Keratinocyte (primary cell): ENCODE results near the gene SEC61B. TPM values are rescaled to one million over a fixed set of nuclear protein-coding genes. Genes with fewer than 3 reads are reported as not detected.

Experiments
- DNase-seq: peaks from one replicate; pipeline ENCODE4 v3.0.0-alpha.2; 2011; ENCODE audit warnings: low read depth, missing footprints, low spot score
- FAIRE-seq: peaks from 2 replicates; lab custom pipeline; 2011; peaks lifted over from hg19 to GRCh38; lab: Jason Lieb, UNC
- H2AFZ ChIP-seq: 2 replicates; pipeline ENCODE4 v1.6.0; 2012; ENCODE audit warnings: low read length, control low read depth, inconsistent platforms; ENCODE audit not compliant: control insufficient read depth
- H3K27ac ChIP-seq: 2 replicates; pipeline ENCODE4 v1.5.1; 2011; ENCODE audit warnings: low read length; ENCODE audit not compliant: control insufficient read depth, insufficient read depth
- H3K27me3 ChIP-seq: 3 replicates; pipeline ENCODE4 v1.6.0; 2011; ENCODE audit warnings: low read length; ENCODE audit not compliant: control insufficient read depth, insufficient read depth; ENCODE audit errors: extremely low read depth
- H3K36me3 ChIP-seq, 2 experiments: 2 replicates in 1 of 2; 3 replicates in 1 of 2; pipeline ENCODE4 v1.5.1; 2011; ENCODE audit warnings: low read length in 2 of 2, mild to moderate bottlenecking in 1 of 2; ENCODE audit not compliant: control insufficient read depth in 2 of 2, insufficient read depth in 2 of 2; ENCODE audit errors: extremely low read depth in 1 of 2
- H3K4me1 ChIP-seq: 3 replicates; pipeline ENCODE4 v1.5.1; 2011; ENCODE audit warnings: low read length; ENCODE audit not compliant: control insufficient read depth, insufficient read depth; ENCODE audit errors: extremely low read depth
- H3K4me2 ChIP-seq: 3 replicates; pipeline ENCODE4 v1.6.0; 2011; ENCODE audit warnings: low read depth, low read length; ENCODE audit not compliant: control insufficient read depth, insufficient read depth; ENCODE audit errors: extremely low read depth
- H3K4me3 ChIP-seq, 3 experiments: fragments of 200-600 bp in 1 of 3; sonication (generic) in 1 of 3; 2 replicates in 2 of 3; 3 replicates in 1 of 3; pipeline ENCODE4 v1.5.1; 2011 to 2016; ENCODE audit warnings: low read length in 3 of 3, mild to moderate bottlenecking in 3 of 3, control low read depth in 2 of 3, inconsistent platforms in 1 of 3, low read depth in 1 of 3, mixed read lengths in 1 of 3, mixed run types in 1 of 3, moderate library complexity in 1 of 3; ENCODE audit not compliant: control insufficient read depth in 2 of 3, insufficient read depth in 2 of 3; ENCODE audit errors: extremely low read depth in 1 of 3
- H3K79me2 ChIP-seq: 2 replicates; pipeline ENCODE4 v1.6.0; 2012; ENCODE audit warnings: low read length; ENCODE audit not compliant: control insufficient read depth, insufficient read depth
- H3K9ac ChIP-seq: 3 replicates; pipeline ENCODE4 v1.6.0; 2011; ENCODE audit warnings: low read length; ENCODE audit not compliant: control insufficient read depth, insufficient read depth; ENCODE audit errors: extremely low read depth
- H3K9me1 ChIP-seq: 3 replicates; pipeline ENCODE4 v1.6.0; 2011; ENCODE audit warnings: low read length; ENCODE audit not compliant: control insufficient read depth, insufficient read depth; ENCODE audit errors: extremely low read depth
- H3K9me3 ChIP-seq: 2 replicates; pipeline ENCODE4 v1.5.1; 2012; ENCODE audit warnings: low read depth, low read length; ENCODE audit not compliant: control insufficient read depth
- H4K20me1 ChIP-seq: 3 replicates; pipeline ENCODE4 v1.6.0; 2011; ENCODE audit warnings: low read length; ENCODE audit not compliant: control insufficient read depth, insufficient read depth; ENCODE audit errors: extremely low read depth
- EZH2 ChIP-seq: IDR thresholded peaks from one replicate; pipeline ENCODE4 v1.6.1; 2012; ENCODE audit warnings: inconsistent platforms, mild to moderate bottlenecking, low read length, moderate library complexity
- dilution Hi-C: fragments of 300-500 bp; cut with MboI; formaldehyde crosslinking; loops from one replicate; pipeline ENCODE4 v1.7.0; 2020; ENCODE audit warnings: low sequenced_read_pairs; ENCODE audit not compliant: extremely low pct_ligation_motif_present
- polyA plus RNA-seq, 5 experiments: library from polyadenylated mRNA; depleted of rRNA in 3 of 5; stranded (reverse) in 3 of 5; stranded (forward) in 1 of 5; unstranded in 1 of 5; fragments of >200 nt; gene quantifications; 1 replicate in 1 of 5; 2 replicates in 3 of 5; 3 replicates in 1 of 5; pipeline versions ENCODE4 v1.2.1 to v1.2.3, GENCODE V29; 2011 to 2012; ENCODE audit warnings: missing spikeins in 2 of 5, low read depth in 1 of 5, low replicate concordance in 1 of 5
- TF ChIP-seq, protein P1 (sequence below), 3 experiments: IDR thresholded peaks in 1 of 3; conservative IDR thresholded peaks in 1 of 3; optimal IDR thresholded peaks in 1 of 3; 2 replicates in 2 of 3; 3 replicates in 1 of 3; pipeline versions ENCODE3 to v1.5.1; 2011; ENCODE audit warnings: low read length in 3 of 3, mild to moderate bottlenecking in 3 of 3, moderate library complexity in 2 of 3, control low read depth in 1 of 3, inconsistent platforms in 1 of 3; ENCODE audit not compliant: insufficient read depth in 2 of 3; ENCODE audit errors: extremely low read depth in 1 of 3

SEC61B gene
- polyA plus RNA-seq, 1 donor (not counting 4 experiments of a cell fraction or from before 2014, with no cell fraction given), result 207 TPM

DNA sequence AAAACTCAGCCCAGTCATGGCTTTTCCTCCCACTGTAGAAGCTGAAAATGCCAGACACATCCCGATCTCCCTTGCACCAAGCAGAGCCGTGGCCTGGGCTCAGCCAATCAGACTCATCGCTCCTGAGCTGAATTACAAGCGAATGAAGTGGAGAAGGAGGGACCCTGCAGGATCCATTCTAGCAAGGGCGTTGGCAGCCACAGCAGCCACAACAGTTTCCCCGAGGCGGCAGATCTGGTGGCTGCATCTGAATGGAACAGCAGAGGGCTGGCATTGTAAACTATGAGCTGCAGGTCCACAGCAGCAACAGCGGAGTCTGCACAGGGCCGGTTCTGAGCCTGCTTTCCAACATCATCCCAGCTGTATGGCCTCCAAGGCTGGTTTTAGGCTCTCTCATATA, 24.1 kb upstream of the SEC61B start:
- no peaks in the 10 kb centered on the region for H3K79me2 ChIP-seq
- H3K4me2 ChIP-seq, result no peak overlapping the region
- TF ChIP-seq, protein P1, sequence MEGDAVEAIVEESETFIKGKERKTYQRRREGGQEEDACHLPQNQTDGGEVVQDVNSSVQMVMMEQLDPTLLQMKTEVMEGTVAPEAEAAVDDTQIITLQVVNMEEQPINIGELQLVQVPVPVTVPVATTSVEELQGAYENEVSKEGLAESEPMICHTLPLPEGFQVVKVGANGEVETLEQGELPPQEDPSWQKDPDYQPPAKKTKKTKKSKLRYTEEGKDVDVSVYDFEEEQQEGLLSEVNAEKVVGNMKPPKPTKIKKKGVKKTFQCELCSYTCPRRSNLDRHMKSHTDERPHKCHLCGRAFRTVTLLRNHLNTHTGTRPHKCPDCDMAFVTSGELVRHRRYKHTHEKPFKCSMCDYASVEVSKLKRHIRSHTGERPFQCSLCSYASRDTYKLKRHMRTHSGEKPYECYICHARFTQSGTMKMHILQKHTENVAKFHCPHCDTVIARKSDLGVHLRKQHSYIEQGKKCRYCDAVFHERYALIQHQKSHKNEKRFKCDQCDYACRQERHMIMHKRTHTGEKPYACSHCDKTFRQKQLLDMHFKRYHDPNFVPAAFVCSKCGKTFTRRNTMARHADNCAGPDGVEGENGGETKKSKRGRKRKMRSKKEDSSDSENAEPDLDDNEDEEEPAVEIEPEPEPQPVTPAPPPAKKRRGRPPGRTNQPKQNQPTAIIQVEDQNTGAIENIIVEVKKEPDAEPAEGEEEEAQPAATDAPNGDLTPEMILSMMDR (optimal IDR thresholded peaks at IDR 0.05 in 1 of 3, IDR thresholded peaks at IDR 0.05 in 1 of 3, conservative IDR thresholded peaks at IDR 0.05 in 1 of 3; ENCODE audit: extremely low read depth in 1 of 3, insufficient read depth in 2 of 3, low read length in 3 of 3), result no peak
- no peak for TF ChIP-seq EZH2
- peaks cover 1% of the 10 kb centered on the region for H3K9me1 ChIP-seq
- no peak overlapping the region for H3K9ac ChIP-seq
- no peaks in the 10 kb centered on the region for H3K36me3 ChIP-seq
- dilution Hi-C loops, result no loop called here
- no peak overlapping the region for H3K27ac ChIP-seq
- FAIRE-seq (no peak), DNase-seq (no peak)
- H3K4me3 ChIP-seq, result no peak overlapping the region
- no peaks in the 10 kb centered on the region for H4K20me1 ChIP-seq
- H3K9me3 ChIP-seq, result no peaks in the 10 kb centered on the region
- H3K27me3 ChIP-seq, result peaks cover 10% of the 10 kb centered on the region
- no peak overlapping the region for H2AFZ ChIP-seq
- no peaks in the 10 kb centered on the region for H3K4me1 ChIP-seq

GRCh38 chr9:99199938-99200539, 22.0 kb upstream of the SEC61B start:
- Histone ChIP-seq H3K9ac (no peak overlapping the region), H3K4me3 (no peak overlapping the region), H3K79me2 (no peaks in the 10 kb centered on the region), H4K20me1 (no peaks in the 10 kb centered on the region), H3K27me3 (peaks cover 10% of the 10 kb centered on the region), H3K36me3 (no peaks in the 10 kb centered on the region), H3K9me1 (no peaks in the 10 kb centered on the region), H2AFZ (no peak overlapping the region), H3K4me2 (no peak overlapping the region), H3K27ac (no peak overlapping the region), H3K9me3 (no peaks in the 10 kb centered on the region), H3K4me1 (no peaks in the 10 kb centered on the region)
- FAIRE-seq (no peak), DNase-seq (no peak)
- TF ChIP-seq EZH2, result no peak
- TF ChIP-seq, protein P1 (optimal IDR thresholded peaks at IDR 0.05 in 1 of 3, IDR thresholded peaks at IDR 0.05 in 1 of 3, conservative IDR thresholded peaks at IDR 0.05 in 1 of 3; ENCODE audit: extremely low read depth in 1 of 3, insufficient read depth in 2 of 3, low read length in 3 of 3), result no peak
- dilution Hi-C loops, result no loop called here
